Upper lobe of left lung (tissue), 4 donors: ENCODE measurements around the gene AMTN.

ENCODE experiments used
- EP300 ChIP-seq, 4 donors: sonication (generic); formaldehyde crosslinking; IDR thresholded peaks; one replicate each; pipeline ENCODE4 v1.5.1; 2017; ENCODE audit warnings: antibody characterized with exemption in 4 of 4, control low read depth in 2 of 4
- POLR2A ChIP-seq, 4 donors: fragments of 450-650 bp; IDR thresholded peaks; one replicate each; pipeline ENCODE4 v1.5.1; 2016 to 2017; ENCODE audit warnings: antibody characterized with exemption in 4 of 4, mild to moderate bottlenecking in 2 of 4
- POLR2AphosphoS5 ChIP-seq, 2 donors: sonication (generic); formaldehyde crosslinking; IDR thresholded peaks; one replicate each; pipeline ENCODE4 v1.5.1; 2017; ENCODE audit warnings: antibody characterized with exemption in 2 of 2
- TF ChIP-seq, protein P1 (sequence below), 6 experiments: fragments of 450-650 bp in 4 of 6; fragments of 200-600 bp in 2 of 6; sonication (generic) in 2 of 6; IDR thresholded peaks; one replicate each; pipeline ENCODE4 v1.5.1; 2016 to 2019; ENCODE audit warnings: antibody characterized with exemption in 6 of 6

GRCh38 chr4:70544279-70544868, 26.0 kb downstream of the AMTN start:
- TF ChIP-seq, protein P1, sequence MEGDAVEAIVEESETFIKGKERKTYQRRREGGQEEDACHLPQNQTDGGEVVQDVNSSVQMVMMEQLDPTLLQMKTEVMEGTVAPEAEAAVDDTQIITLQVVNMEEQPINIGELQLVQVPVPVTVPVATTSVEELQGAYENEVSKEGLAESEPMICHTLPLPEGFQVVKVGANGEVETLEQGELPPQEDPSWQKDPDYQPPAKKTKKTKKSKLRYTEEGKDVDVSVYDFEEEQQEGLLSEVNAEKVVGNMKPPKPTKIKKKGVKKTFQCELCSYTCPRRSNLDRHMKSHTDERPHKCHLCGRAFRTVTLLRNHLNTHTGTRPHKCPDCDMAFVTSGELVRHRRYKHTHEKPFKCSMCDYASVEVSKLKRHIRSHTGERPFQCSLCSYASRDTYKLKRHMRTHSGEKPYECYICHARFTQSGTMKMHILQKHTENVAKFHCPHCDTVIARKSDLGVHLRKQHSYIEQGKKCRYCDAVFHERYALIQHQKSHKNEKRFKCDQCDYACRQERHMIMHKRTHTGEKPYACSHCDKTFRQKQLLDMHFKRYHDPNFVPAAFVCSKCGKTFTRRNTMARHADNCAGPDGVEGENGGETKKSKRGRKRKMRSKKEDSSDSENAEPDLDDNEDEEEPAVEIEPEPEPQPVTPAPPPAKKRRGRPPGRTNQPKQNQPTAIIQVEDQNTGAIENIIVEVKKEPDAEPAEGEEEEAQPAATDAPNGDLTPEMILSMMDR (IDR thresholded peaks at IDR 0.05): peak in 2 of 6 experiments; percentile 7 to 9
- TF ChIP-seq POLR2AphosphoS5 (IDR thresholded peaks at IDR 0.05) (no peak), POLR2A (IDR thresholded peaks at IDR 0.05) (no peak), EP300 (IDR thresholded peaks at IDR 0.05) (no peak)
